Endometrial microvascular endothelial cells (primary cell): ENCODE data around the gene EIF3D. TPM values are rescaled to one million over a fixed set of nuclear protein-coding genes. Genes with fewer than 3 reads are reported as not detected.

Experiments
- in situ Hi-C: cut with HindIII; loops from 2 replicates; pipeline ENCODE4 v1.10.0; 2017; ENCODE audit warnings: low sequenced_read_pairs, low pct_unique_long_range_greater_than_20kb; ENCODE audit errors: inconsistent ontology term
- total RNA-seq: library from RNA; depleted of rRNA; stranded (reverse); fragments of >200 nt; gene quantifications from one replicate; pipeline ENCODE4 v1.2.3, GENCODE V29; 2015; ENCODE audit errors: inconsistent ontology term

EIF3D gene
- total RNA-seq, 1 donor from 2014 or later, result 564 TPM

DNA sequence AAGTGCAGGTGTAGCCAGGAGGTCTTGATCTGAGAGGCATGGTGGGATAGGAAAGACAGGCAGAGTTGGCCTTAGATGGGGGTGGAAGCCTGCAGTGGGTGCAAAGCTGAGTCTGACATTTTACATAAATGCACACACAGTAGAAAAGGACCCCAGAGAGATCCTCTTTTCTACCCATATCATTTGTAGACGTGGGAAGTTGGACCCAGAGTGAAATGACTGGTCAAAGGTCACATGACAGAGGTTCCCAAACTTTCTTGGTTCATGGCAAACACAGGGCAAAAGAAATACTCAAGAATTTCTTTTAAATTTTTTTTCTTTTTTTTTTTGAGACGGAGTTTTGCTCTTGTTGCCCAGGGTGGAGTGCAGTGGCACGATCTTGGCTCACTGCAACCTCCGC lies 16.0 kb downstream of the EIF3D start:
- in situ Hi-C loops, result no loop called here

DNA sequence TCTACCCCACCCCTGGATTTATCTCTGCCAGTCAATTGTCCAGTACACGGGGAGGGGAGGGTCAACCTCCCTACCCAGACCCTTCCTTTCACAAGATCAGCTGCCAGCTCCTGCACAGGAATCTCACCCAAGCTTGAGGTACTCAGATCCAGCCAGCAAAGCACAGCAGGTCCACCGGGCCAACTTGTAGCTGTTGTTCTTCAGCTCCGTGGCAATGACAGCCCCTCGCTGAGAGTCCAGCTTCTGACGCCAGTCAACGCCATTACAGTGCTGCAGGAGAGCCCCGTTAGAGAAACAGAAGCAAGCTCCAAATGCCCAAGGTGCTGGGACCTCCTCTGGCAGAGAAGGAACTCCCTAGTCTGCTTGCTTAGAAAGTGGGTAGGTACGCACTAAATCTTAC lies 16.6 kb downstream of the EIF3D start:
- in situ Hi-C loops, result no loop called here

DNA sequence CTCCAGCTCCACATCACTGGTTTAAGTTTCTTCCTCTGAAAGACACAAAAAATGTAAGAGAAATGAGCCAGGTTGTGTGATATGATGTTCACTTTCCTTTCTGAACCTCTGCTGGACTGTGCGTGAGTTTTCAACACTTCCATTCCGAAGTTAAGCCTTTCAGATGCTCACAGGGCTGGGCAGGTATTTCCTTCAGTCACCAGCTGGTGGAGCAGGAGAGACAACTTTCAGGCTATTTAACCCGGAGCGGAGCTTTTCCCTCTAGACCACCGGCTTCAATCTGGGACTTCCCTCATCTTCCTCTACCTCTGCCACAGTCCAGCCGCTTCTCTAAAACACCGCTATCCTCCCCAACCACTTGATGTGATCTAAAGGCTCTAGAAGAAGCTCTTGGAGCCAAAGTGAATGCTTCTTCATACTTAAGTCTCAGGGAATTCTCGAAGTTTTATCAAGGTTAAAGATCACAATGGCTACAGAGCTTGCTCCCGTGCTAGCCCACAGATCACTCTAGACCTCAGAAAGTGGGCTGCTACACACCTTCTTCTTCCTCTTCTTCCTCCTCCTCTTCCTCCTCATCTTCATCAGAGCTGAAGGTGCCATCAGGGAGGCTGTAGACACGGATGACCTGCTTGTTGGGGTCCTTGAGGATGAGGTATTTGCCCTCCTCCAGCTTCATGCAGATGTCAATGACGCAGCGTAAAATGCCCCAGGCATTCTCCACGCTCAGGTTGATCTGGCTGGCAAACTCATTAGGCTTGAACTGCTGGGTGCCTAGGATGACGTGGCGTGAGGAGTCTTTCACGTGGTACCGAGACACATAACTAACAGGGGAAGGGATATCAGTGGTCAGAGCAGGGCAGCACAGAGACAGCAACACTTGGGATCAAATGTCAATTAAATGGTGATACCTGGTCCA lies 17.7 kb downstream of the EIF3D start:
- in situ Hi-C loops, result no loop called here

DNA sequence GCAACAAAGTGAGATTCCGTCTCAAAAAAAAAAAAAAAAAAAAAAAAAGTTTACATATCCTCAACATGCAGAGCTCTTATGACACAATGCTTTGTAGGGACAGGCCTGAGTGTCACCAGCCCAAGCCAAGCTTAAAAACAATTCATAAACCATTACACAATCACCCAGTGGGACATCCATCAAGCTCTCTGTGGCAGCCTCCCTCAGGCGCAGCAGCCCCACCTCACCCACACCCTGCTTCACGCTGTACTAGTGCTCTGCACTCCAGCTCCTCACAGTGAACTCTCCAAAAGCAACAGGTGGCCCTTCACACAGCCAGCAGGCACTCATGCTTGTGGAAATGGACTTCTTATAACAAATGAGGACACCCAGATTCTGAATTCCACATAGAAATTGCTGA lies 18.6 kb downstream of the EIF3D start:
- in situ Hi-C loops, result no loop called here

DNA sequence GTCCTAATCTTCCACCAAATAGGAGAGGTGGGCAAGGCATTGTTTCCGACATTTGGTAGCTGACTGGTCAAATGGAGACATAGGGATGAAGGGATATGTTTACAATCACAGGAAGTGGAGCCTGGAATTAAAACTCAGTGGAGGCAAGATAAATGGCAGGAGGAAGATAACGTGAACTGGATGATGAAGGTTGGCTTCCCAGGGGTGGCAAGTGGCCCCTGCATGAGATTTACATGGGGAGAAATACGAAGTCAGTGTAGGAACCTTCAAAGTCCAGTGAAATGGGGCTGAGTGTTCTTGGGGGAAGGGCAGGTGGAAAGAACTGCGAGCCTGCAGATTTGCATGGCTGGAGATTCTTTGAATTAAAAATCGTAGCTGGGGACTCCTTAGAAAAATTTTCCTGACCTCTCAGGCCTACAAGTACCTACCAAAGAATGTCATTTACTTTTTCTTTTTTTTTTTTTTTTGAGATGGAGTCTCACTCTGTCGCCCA lies 21.4 kb downstream of the EIF3D start:
- in situ Hi-C loops, result no loop called here

DNA sequence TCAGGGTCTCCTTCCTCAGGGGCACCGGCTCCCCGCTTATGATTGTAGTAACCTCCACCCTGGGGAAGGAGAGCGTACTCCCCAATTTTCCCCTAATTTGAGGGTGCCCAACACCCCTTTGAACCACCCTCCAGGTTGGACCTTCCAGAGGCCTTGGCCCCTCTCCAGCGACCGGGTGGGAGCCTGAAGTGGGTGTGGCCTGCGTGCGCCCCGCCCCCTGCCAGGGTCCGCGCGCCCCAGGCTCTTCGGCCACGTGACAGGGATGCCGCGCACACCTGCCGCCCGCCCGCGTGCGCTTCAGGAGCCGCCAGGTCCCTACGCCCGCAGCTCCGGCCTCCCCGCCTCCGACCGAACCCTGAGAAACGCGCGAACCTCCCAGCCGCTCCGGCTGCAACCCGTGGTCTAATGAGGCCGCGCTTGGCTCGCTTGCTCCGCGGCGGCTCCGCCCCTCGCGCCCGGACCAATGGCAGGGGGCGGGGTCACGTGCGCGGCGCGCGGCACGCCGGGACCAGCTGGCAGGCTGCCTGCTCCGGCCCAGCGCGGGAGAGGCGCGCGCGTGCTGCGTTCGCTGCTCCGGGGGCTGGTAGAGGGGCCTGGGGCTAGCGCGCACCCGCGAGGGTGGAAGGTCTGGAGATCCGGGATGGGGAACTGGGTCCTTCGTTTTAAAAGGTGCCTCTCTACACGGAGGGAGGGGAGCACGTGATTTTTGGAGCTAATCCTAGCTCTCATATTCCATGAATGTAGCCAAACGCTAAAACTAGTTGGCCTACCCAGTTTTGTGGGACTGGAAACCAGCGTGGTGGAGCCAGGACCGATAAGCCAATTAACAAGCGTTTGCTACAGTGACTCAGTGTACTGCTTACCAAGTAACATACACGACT lies 22.1 kb downstream of the EIF3D start, which contains the start of gene FOXRED2:
Gene FOXRED2, minus strand, starts transcription at position 404 of the 881 bp plus-strand sequence. CDS start 618 bp downstream, outside the sequence.
- in situ Hi-C loops, result no loop called here

DNA sequence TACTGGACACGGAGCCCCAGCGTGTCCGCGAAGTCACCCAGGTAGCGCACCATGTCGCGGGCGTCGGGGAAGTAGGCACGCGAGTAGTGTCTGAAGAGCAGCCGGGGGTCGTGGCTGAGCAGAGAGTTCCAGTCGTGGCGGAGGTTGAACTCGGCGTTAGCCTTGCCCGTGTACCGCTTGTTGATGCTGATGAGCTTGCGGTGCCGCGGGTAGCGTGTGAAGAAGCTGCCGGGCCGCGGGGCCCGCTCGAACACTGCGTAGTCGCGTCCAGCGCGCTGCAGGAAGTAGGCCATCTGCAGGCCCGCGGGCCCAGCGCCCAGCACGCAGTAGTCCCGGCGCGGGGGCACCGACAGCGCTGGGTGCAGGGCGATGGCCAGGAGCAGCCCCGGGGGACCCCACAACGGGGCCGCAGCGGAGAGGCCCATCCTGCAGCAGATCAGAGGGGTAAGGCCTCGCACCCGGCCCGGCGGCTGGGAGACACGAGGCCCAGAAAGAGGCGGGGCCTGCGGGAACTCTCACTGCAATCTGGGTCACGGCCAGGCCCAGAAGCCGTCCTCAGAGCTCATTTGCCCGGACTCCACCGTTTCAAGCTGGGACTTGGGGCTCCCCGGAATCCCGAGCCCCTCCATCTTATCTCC lies 22.8 kb downstream of the EIF3D start:
- in situ Hi-C loops, result no loop called here

DNA sequence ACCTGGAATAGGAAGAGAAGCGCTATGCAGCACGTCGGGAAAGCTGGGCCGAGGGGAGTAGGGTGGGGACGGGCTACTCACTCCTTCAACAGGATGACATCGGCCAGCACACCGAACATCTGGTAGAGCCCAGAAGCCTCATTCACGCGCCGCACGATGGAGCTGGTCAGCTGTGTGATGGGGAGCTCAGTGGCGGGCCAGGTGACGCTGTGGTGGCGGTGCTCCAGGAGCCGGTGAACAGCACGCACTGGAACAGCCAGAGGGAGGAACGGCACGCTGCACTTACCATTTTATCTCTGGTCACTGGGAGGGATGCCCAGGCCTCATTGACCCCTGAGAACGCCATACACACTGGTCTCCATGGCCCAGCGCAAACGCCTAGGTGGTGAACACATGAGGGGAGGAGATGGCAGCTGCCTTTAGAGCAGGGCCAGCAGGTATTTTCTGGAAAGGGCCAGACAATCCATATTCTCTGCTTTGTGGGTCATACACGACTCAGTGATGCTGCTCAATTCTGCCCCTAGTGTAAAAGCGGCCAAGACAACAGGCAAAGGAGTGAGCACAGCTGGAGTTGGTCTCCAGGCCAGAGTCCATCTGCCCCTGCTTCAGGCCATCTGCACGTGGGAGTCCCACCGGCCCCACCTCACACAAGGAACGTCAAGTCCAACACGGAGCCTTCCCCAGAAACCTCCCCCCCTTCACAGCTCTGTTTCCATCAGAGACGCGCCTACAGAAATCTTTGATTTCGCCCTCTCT lies 30.9 kb downstream of the EIF3D start:
- in situ Hi-C loops, result no loop called here

DNA sequence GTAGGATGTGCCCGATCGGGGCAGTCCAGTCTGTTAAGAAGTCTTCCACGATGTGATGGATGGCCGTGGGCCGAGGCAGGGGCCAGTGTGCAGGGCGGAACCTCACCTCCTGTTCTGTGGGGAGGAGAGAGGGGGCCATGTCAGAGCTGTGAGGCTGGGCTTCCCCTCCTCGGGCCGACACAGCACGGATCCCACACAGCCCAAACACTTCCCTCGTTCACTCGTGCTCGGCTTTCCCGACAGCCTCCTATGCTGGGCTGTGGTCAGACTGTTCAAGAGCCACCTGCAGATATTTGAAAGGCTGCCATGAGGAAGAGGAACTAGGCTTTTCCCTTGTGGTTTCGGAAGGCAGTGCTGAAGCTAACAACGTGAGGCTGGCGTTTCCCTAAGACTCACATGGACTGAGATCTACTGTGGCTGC lies 35.3 kb downstream of the EIF3D start:
- in situ Hi-C loops, result no loop called here

DNA sequence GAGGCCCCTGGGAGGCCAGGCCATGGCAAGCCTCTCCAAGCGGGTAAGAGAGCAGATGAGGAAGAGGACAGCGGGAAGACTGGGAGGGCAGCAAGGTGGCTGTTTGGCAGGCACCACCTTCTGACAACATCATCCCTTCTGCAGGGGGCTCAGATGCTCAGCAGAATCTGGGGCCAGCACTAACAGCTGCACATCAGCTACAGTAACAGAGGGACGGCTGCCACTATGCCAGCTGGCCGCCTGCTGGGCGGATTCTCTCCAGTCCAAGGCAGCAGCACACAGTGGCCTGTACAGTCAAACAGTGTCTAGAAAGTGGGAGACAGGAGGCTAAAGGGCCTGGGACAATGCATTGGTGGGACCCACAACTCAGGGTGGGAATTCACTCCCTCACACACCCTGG lies 36.9 kb downstream of the EIF3D start:
- in situ Hi-C loops, result no loop called here

DNA sequence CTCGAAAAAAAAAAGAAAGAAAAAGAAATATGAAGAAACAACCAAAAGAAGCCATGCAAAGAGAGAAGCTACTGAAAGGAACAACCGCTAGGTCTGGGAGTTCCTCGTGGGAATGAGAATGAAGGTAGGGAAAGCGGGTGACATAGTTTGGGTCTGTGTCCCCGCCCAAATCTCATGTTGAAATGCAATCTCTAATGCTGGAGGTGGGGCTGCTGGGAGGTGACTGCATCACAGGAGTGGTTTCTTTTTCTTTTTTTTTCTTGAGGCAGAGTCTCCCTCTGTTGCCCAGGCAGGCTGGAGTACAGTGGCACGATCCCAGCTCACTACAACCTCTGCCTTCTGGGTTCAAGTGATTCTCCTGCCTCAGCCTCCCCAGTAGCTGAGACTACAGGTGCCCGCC lies 37.8 kb downstream of the EIF3D start:
- in situ Hi-C loops, result no loop called here

DNA sequence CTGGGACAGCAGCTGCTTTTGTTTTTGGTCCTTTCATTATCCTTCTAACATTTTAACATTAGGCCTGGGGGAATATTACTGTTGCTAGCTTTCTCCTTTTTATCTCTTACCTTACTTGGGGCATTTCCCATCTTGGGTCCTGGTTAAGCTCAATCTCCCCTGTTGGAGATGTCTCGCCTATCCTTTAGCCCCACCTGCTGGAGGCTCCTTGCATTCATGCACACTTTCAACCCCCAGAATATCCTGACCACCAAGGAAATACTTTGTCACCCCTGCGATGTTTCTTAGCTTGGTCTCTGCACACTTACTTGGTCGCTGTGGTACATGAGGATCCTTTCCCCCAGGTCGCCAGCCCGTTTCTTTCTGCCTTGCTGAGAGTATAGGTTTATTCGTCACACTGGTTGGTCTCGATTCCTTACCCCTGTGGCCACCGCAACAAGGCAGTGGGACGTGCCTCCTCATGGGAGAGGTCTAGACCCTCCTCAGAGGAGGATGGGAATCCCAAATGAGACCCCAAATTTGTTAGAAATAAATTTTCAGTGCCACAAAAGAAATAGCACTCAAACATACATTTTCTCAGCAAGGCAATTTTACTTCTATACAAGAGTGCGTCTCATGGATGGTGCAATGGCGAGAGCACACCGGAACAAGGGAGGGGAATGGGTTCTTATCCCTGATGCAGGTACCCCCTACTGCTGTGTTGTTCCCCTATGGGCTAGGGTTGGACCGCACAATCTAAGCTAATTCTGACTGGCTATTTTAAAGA lies 42.2 kb downstream of the EIF3D start:
- in situ Hi-C loops, result no loop called here

DNA sequence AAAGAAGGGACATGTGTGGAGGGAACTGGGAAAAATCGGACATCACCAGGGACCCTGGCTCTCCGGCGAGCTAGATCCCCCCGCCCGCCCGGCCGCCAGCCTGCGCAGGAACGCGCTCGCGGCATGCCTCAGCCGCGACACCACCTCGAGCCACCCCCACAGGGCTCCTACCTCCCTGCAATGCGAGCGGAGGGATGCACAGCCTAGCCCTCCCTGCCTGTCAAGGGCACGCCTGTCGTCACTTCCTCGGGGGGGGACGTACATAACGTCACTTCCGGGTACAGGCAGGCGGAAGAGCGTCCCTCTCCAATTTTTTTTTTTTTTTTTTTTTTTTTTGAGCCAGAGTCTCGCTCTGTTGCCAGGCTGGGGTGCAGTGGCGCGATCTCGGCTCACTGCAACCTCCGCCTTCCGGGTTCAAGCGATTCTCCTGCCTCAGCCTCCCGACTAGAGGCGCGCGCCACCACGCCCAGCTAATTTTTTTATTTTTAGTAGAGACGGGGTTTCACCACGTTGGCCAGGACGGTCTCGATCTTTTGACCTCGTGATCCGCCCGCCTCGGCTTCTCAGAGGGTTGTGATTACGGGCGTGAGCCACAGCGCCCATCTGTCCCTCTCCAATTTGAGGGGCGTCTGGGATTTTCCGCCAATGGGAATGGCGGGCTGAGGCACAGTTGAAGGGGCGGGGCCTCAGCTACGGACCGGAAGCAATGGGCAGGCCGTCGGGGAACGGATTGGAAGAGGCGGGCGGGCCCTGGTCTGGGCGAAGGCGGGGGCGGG lies 47.4 kb downstream of the EIF3D start, which contains the start of gene TXN2:
Gene TXN2, minus strand, starts transcription at position 248 of the 776 bp plus-strand sequence. CDS start 803 bp downstream, outside the sequence.
- in situ Hi-C loops, result no loop called here

DNA sequence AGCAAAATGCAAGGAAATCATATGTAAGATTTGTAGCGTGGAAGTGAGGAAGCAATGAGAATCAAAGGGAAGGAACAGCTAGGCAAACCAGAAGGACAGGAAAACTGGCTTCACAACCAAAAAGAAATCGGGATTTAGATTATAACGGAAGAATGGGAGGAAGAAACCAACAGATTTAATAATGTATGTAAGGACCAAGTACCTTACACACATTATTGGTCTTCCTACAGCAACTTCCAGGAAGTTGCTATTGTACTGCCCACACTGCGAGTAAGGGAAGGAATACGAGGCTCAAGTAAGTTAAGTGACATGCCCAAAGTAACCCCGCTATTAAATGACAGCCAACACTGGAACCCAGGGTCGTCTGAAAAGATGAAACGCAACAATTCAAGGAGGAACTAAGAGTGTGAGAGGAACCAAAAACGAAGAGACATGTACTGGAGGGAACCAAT lies 48.0 kb downstream of the EIF3D start:
- in situ Hi-C loops, result no loop called here

DNA sequence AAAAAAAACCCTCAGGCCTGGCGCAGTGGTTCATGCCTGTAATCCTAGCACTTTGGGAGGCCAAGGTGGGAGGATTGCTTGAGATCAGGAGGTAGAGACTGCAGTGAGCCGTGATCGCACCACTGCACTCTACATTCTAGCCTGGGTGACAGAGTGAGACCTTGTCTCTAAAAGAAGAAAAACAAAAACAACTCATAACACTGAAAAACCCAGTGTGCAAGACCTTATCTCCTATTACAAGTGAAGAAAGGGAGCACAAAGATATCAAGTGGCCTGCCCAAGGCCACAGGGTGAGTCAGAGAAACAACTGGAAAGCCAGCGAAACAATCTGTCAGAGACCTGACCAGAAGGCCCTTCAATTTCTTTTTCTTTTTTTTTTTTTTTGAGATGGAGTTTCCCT lies 50.0 kb downstream of the EIF3D start:
- in situ Hi-C loops, result no loop called here

DNA sequence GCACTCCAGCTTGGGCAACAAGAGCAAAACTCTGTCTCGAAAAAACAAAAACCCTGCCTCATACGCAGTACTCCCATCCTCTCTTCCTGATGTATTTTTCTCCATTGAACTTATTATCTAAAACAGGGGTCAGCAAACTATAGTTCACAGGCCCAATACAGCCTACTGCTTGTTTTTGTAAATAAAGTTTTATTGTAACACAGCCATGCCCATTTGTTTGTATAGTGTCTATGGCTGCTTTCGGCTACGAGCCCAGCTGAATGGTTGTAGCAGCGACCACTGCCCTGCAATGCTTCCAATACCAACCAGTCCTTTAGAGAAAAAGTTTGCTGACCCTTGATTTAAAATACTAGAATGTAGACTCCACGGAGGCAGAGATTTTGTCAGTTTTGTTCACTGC lies 53.6 kb downstream of the EIF3D start:
- in situ Hi-C loops, result no loop called here

DNA sequence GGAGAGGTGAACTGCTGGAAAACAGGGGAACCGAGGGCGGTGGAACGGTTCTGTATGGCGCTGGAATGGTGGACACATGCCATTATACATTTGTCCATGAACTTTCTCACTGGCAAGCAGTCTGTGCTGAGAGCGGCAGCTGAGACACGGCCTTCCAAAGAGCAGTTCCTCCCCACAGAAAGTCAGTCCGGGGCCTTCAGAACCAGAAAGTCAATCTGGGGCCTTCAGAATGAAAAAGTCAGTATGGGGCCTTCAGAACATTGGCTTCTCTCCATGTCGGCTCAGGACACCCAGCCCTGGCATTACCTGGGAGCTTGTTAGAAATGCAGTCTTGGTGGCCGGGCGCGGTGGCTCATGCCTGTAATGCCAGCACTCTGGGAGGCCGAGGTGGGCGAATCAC lies 56.3 kb downstream of the EIF3D start:
- in situ Hi-C loops, result no loop called here
